SK-N-MC (cell line): Measurements from ENCODE around the gene WDR87.

Experiments used
- EZH2 ChIP-seq: fragments of 200-600 bp; sonication (generic); IDR thresholded peaks from one replicate; pipeline ENCODE4 v1.6.1; 2017; ENCODE audit warnings: antibody characterized with exemption
- POLR2AphosphoS5 ChIP-seq: IDR thresholded peaks from 2 replicates; pipeline ENCODE4 v1.6.1; 2012; ENCODE audit warnings: mild to moderate bottlenecking, low read depth, low read length, borderline replicate concordance

DNA sequence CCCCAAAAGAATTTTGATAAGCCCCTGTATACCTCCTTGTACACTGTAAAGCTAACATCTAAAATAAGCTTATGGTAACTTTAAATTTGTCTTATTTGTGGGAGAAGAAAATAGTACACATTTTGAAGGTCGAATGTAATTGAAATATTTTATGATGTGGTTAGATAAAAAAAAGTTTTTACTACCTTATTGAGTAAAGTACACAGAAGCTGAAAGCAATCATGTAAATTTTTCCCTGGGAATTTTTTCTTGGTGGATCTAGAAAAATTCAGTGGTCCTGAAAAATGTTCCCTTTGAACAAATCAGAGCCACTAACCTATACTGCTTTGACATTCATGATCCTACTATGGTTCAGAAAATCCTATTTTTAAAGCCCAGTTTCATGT, 47.5 kb upstream of the WDR87 start:
- TF ChIP-seq EZH2, result no peak
- TF ChIP-seq POLR2AphosphoS5, result no peak
